Cardiac fibroblast (primary cell): ENCODE results near the gene TBX10.

Experiments
- DNase-seq, 2 donors: peaks; one replicate each; pipeline versions ENCODE4 v3.0.0 to v3.0.0-alpha.2; 2010; ENCODE audit warnings: low read depth in 2 of 2
- H3K4me3 ChIP-seq, 2 donors: replicated peaks in 1 of 2; 1 replicate in 1 of 2; 2 replicates in 1 of 2; pipeline ENCODE4 v1.5.1; 2011; ENCODE audit warnings: low read depth in 2 of 2, low read length in 2 of 2, mild to moderate bottlenecking in 2 of 2, moderate library complexity in 1 of 2
- CTCF ChIP-seq: IDR thresholded peaks from one replicate; pipeline ENCODE4 v1.5.1; 2011; ENCODE audit warnings: low read depth, mild to moderate bottlenecking, low read length, inconsistent platforms

The TBX10 gene

GRCh38 chr11:67617243-67617953, 22.2 kb downstream of the TBX10 start:
- DNase-seq: no peak
- TF ChIP-seq CTCF: no peak
- H3K4me3 ChIP-seq: no peak overlapping the region

GRCh38 chr11:67616431-67617242, 22.9 kb downstream of the TBX10 start:
- DNase-seq: no peak
- no peak for TF ChIP-seq CTCF

GRCh38 chr11:67615728-67616430, 23.7 kb downstream of the TBX10 start:
- TF ChIP-seq CTCF: no peak
- no peak for DNase-seq
- no peak overlapping the region for H3K4me3 ChIP-seq

More at GRCh38 chr11:67616431-67617242, 22.9 kb downstream of the TBX10 start:
- no peak overlapping the region for H3K4me3 ChIP-seq

GRCh38 chr11:67614730-67615714, 24.5 kb downstream of the TBX10 start:
- peak; percentile 69 for TF ChIP-seq CTCF
- DNase-seq: peak; percentile 14 to 15
- no peak overlapping the region for H3K4me3 ChIP-seq

- TF ChIP-seq CTCF: peak; percentile 74
- H3K4me3 ChIP-seq: peak overlapping the region; percentile 22
- peak; percentile 48 to 51 for DNase-seq
Measured at GRCh38 chr11:67613960-67614715, 25.4 kb downstream of the TBX10 start.
